H9 (cell line): Measurements from ENCODE around the gene SFTPB. TPM values are rescaled to one million over a fixed set of nuclear protein-coding genes. Genes with fewer than 3 reads are reported as not detected.
A peak's percentile ranks its signal among the peaks of the same experiment; 100 is the strongest.

ENCODE experiments used
- DNase-seq: peaks from one replicate; pipeline ENCODE4 v3.0.0-alpha.2; 2017
- H2AFZ ChIP-seq: one replicate; pipeline ENCODE4 v1.6.1; 2013; ENCODE audit warnings: mild to moderate bottlenecking, low read length, control low read depth, moderate library complexity
- H2AK5ac ChIP-seq: 2 replicates; pipeline ENCODE4 v1.6.1; 2013; ENCODE audit warnings: low read length, control low read depth, mixed read lengths; ENCODE audit not compliant: insufficient read length
- H2BK120ac ChIP-seq: one replicate; pipeline ENCODE4 v1.6.1; 2013; ENCODE audit warnings: low read depth, mild to moderate bottlenecking, low read length, control low read depth, inconsistent platforms; ENCODE audit not compliant: poor library complexity, severe bottlenecking
- H2BK12ac ChIP-seq: 2 replicates; pipeline ENCODE4 v1.6.1; 2013; ENCODE audit warnings: low read length, control low read depth, mixed read lengths, low read depth; ENCODE audit not compliant: insufficient read length
- H2BK15ac ChIP-seq: 2 replicates; pipeline ENCODE4 v1.6.1; 2013; ENCODE audit warnings: low read depth, low read length, control low read depth
- H2BK20ac ChIP-seq: one replicate; pipeline ENCODE4 v1.6.1; 2013; ENCODE audit warnings: low read depth, mild to moderate bottlenecking, low read length, control low read depth, inconsistent platforms; ENCODE audit not compliant: poor library complexity, severe bottlenecking
- H2BK5ac ChIP-seq: 2 replicates; pipeline ENCODE4 v1.6.1; 2013; ENCODE audit warnings: low read length, control low read depth, mixed read lengths; ENCODE audit not compliant: insufficient read length
- H3K14ac ChIP-seq: 2 replicates; pipeline ENCODE4 v1.6.1; 2013; ENCODE audit warnings: low read length, control low read depth; ENCODE audit not compliant: insufficient read depth
- H3K18ac ChIP-seq: 2 replicates; pipeline ENCODE4 v1.6.1; 2013; ENCODE audit warnings: low read depth, mild to moderate bottlenecking, mixed read lengths, low read length, control low read depth; ENCODE audit not compliant: insufficient read length
- H3K23ac ChIP-seq: 2 replicates; pipeline ENCODE4 v1.6.1; 2013; ENCODE audit warnings: low read length, control low read depth, mixed read lengths, low read depth; ENCODE audit not compliant: insufficient read length
- H3K23me2 ChIP-seq: 2 replicates; pipeline ENCODE4 v1.6.1; 2013; ENCODE audit warnings: low read depth, mild to moderate bottlenecking, mixed read lengths, low read length, control low read depth; ENCODE audit not compliant: insufficient read length, poor library complexity, severe bottlenecking
- H3K27ac ChIP-seq: 2 replicates; pipeline ENCODE4 v1.5.1; 2013; ENCODE audit warnings: low read length, control low read depth, mixed read lengths, low read depth; ENCODE audit not compliant: insufficient read length
- H3K27me3 ChIP-seq: 2 replicates; pipeline ENCODE4 v1.6.1; 2013; ENCODE audit warnings: low read length, control low read depth, inconsistent platforms; ENCODE audit not compliant: insufficient read depth
- H3K4ac ChIP-seq: 2 replicates; pipeline ENCODE4 v1.6.1; 2013; ENCODE audit warnings: low read depth, mild to moderate bottlenecking, control low read depth, inconsistent platforms, low read length, moderate library complexity
- H3K4me1 ChIP-seq: 2 replicates; pipeline ENCODE4 v1.6.1; 2013; ENCODE audit warnings: low read length, control low read depth, inconsistent platforms; ENCODE audit not compliant: insufficient read depth
- H3K4me2 ChIP-seq: 2 replicates; pipeline ENCODE4 v1.6.1; 2013; ENCODE audit warnings: low read length, control low read depth, mixed read lengths; ENCODE audit not compliant: insufficient read length, insufficient read depth
- H3K56ac ChIP-seq: 2 replicates; pipeline ENCODE4 v1.6.1; 2013; ENCODE audit warnings: low read depth, mild to moderate bottlenecking, mixed read lengths, low read length, control low read depth; ENCODE audit not compliant: insufficient read length
- H3K79me1 ChIP-seq: 2 replicates; pipeline ENCODE4 v1.6.1; 2013; ENCODE audit warnings: low read depth, mild to moderate bottlenecking, moderate library complexity, low read length, control low read depth, inconsistent platforms; ENCODE audit not compliant: insufficient read depth, poor library complexity, severe bottlenecking
- H3K79me2 ChIP-seq: 2 replicates; pipeline ENCODE4 v1.6.1; 2013; ENCODE audit warnings: low read length, control low read depth, inconsistent platforms; ENCODE audit not compliant: insufficient read depth
- H3K9ac ChIP-seq: 2 replicates; pipeline ENCODE4 v1.6.1; 2013; ENCODE audit warnings: low read length, control low read depth, mixed read lengths; ENCODE audit not compliant: insufficient read length; ENCODE audit errors: extremely low read depth
- H3K9me3 ChIP-seq: one replicate; pipeline ENCODE4 v1.6.1; 2013; ENCODE audit warnings: low read depth, low read length, inconsistent platforms; ENCODE audit not compliant: control insufficient read depth
- H3T11ph ChIP-seq: one replicate; pipeline ENCODE4 v1.6.1; 2013; ENCODE audit warnings: mild to moderate bottlenecking, low read length, control low read depth, inconsistent platforms
- H4K20me1 ChIP-seq: one replicate; pipeline ENCODE4 v1.6.1; 2013; ENCODE audit not compliant: control insufficient read depth, insufficient read length, insufficient read depth
- H4K5ac ChIP-seq: 2 replicates; pipeline ENCODE4 v1.6.1; 2013; ENCODE audit warnings: low read depth, mild to moderate bottlenecking, mixed read lengths, low read length, control low read depth; ENCODE audit not compliant: insufficient read length
- H4K8ac ChIP-seq: replicated peaks from 2 replicates; pipeline ENCODE4 v1.6.1; 2013; ENCODE audit warnings: low read length, control low read depth, mixed read lengths, low read depth; ENCODE audit not compliant: insufficient read length
- H4K91ac ChIP-seq: 2 replicates; pipeline ENCODE4 v1.6.1; 2013; ENCODE audit warnings: low read depth, mild to moderate bottlenecking, moderate library complexity, mixed read lengths, low read length, control low read depth; ENCODE audit not compliant: insufficient read length
- H3K27ac Mint-ChIP-seq, 3 experiments: 2 replicates in 2 of 3; 3 replicates in 1 of 3; pipeline ENCODE4 v1.8.0; 2020 to 2021; ENCODE audit warnings: mixed read lengths in 3 of 3, mild to moderate bottlenecking in 1 of 3, moderate library complexity in 1 of 3
- H3K27me3 Mint-ChIP-seq: 2 replicates; pipeline ENCODE4 v1.8.0; 2021; ENCODE audit warnings: low read depth, mild to moderate bottlenecking, moderate library complexity, mixed read lengths
- H3K36me3 Mint-ChIP-seq, 3 experiments: 2 replicates in 2 of 3; 3 replicates in 1 of 3; pipeline ENCODE4 v1.8.0; 2020 to 2021; ENCODE audit warnings: low read depth in 3 of 3, mixed read lengths in 3 of 3; ENCODE audit not compliant: insufficient read depth in 1 of 3
- H3K4me1 Mint-ChIP-seq, 2 experiments: 2 replicates each; pipeline ENCODE4 v1.8.0; 2020; ENCODE audit warnings: mixed read lengths in 2 of 2
- H3K4me3 Mint-ChIP-seq, 2 experiments: 2 replicates in 1 of 2; 3 replicates in 1 of 2; pipeline ENCODE4 v1.8.0; 2020 to 2021; ENCODE audit warnings: mild to moderate bottlenecking in 2 of 2, mixed read lengths in 2 of 2, moderate library complexity in 1 of 2
- H3K9me3 Mint-ChIP-seq, 2 experiments: 2 replicates in 1 of 2; 3 replicates in 1 of 2; pipeline ENCODE4 v1.8.0; 2020; ENCODE audit warnings: mild to moderate bottlenecking in 2 of 2, mixed read lengths in 2 of 2, moderate library complexity in 1 of 2
- CTCF ChIP-seq: fragments of 200-600 bp; sonication (generic); conservative IDR thresholded peaks from 3 replicates; pipeline ENCODE4 v1.8.0; 2021; ENCODE audit warnings: antibody characterized with exemption, mild to moderate bottlenecking
- WGBS: extraction: QIAGEN DNeasy Blood & Tissue Kit; methylation state at CpG from one replicate; pipeline ENCODE4 v1.1.7; 2013; ENCODE audit warnings: missing lambda C conversion rate, low lambda C conversion rate, mixed read lengths; ENCODE audit not compliant: insufficient read length; ENCODE audit errors: extremely low coverage; 5-methylcytosine and 5-hydroxymethylcytosine counted together
- total RNA-seq: library from RNA; stranded (reverse); gene quantifications from 2 replicates; pipeline ENCODE4 v1.2.1, GENCODE V29; 2021

The SFTPB gene
- total RNA-seq, 1 experiment from 2014 or later: not detected

- Histone ChIP-seq H2BK120ac (no peak overlapping the region), H3T11ph (no peak overlapping the region), H2BK15ac (no peak overlapping the region), H3K14ac (no peak overlapping the region), H3K4me1 (no peaks in the 10 kb centered on the region), H3K4ac (no peak overlapping the region), H4K20me1 (no peaks in the 10 kb centered on the region), H3K23ac (no peak overlapping the region), H2BK12ac (no peak overlapping the region), H3K79me1 (no peaks in the 10 kb centered on the region), H3K79me2 (no peaks in the 10 kb centered on the region), H4K5ac (no peak overlapping the region), H4K91ac (no peak overlapping the region), H3K4me2 (no peak overlapping the region), H3K9me3 (no peaks in the 10 kb centered on the region), H3K23me2 (no peaks in the 10 kb centered on the region), H3K27ac (no peak overlapping the region), H3K18ac (no peak overlapping the region), H3K56ac (no peak overlapping the region), H2BK5ac (no peak overlapping the region), H3K27me3 (no peaks in the 10 kb centered on the region), H2AFZ (no peak overlapping the region), H2BK20ac (no peak overlapping the region), H2AK5ac (no peak overlapping the region), H4K8ac (no peak overlapping the region), H3K9ac (no peak overlapping the region)
- no peak for DNase-seq
- Mint-ChIP-seq H3K9me3 (no peaks in the 10 kb centered on the region), H3K4me3 (no peak overlapping the region; a peak in 1 of 5 replicates), H3K27me3 (peaks cover 7% of the 10 kb centered on the region), H3K27ac (peak overlapping the region; percentile 25 to 86 (median 61); a peak in 2 of 7 replicates), H3K36me3 (no peaks in the 10 kb centered on the region), H3K4me1 (peaks cover 3 to 4% of the 10 kb centered on the region in 2 experiments; a peak in 1 of 4 replicates)
- TF ChIP-seq CTCF: no peak
- no CpG with 5 or more reads among the region's 6 CpGs for WGBS
These were observed 2.0 kb downstream of the SFTPB start for GRCh38 chr2:85666016-85666415.
